Measurements from ENCODE around the gene CRY2. TPM values are rescaled to one million over a fixed set of nuclear protein-coding genes. Genes with fewer than 3 reads are reported as not detected.

Gene CRY2
- total and polyA plus RNA-seq, 2 of the 13 experiments (the other 11 are each of a cell fraction or from before 2014, with no cell fraction given), result 10.1 to 12.2 TPM

DNA sequence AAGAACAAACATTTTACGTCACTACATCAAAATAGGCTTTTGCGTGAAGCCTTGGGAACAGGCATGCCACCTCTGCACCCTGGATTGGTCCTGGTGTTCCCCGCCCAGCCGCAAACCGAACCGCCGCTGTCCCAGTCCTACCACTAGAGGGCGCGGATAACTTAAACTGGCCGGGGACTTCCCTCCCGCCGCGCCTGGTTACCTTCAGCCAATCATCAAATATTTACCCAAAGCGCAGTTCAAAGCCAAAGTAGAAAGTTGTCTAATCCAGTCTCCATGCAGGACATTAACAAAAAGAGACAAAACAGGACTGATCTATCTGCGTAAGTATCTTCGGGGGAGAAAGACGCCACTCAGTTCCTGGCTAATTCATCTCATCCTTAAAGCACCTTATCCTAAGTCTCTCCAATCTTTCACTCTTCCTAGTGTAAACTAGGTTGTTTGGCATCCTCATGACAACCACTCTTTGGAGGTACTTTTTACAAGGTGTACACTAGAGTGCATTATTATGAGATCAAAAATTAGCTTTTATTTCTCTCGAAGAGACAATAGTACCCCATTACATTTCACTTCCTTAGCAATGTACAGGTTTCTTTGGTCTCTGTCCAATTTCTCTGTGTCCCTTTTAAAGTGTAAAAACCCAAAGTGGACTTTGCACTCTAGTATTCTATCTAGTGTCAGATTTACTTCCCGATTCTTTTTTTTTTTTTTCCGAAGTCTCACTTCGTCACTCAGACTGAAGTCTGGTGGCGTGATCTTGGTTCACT is 3.9 kb upstream of the CRY2 start (continued):
- TF ChIP-seq FOXA1 (IDR thresholded peaks at IDR 0.05) (no peak), FOXA1 (CRISPR knock-in tag; IDR thresholded peaks at IDR 0.05) (peak; percentile 63), HOXA5 (CRISPR knock-in tag; IDR thresholded peaks at IDR 0.05) (no peak), TSC22D2 (CRISPR knock-in tag; IDR thresholded peaks at IDR 0.05; ENCODE audit: borderline replicate concordance) (no peak), ZNF274 (CRISPR knock-in tag; IDR thresholded peaks at IDR 0.05) (0 out of 2 replicates have a peak, but pooled peaks have one; percentile 57), SKI (IDR thresholded peaks at IDR 0.05; ENCODE audit: partially characterized antibody) (peak; percentile 85), POLR2A (IDR thresholded peaks at IDR 0.05; ENCODE audit: insufficient read depth in 1 of 2, low read depth in 2 of 2, low read length in 2 of 2) (peak; percentile 29 to 56; a peak in 2 of 4 replicates), DPF2 (CRISPR knock-in tag; IDR thresholded peaks at IDR 0.05; ENCODE audit: borderline replicate concordance, low read depth) (no peak; the same call in 1 of the 2 replicates), ZNF317 (CRISPR knock-in tag; IDR thresholded peaks at IDR 0.05) (0 out of 2 replicates have a peak, but pooled peaks have one; percentile 21), ZNF841 (CRISPR knock-in tag; IDR thresholded peaks at IDR 0.05; ENCODE audit: borderline replicate concordance) (no peak), ZNF768 (CRISPR knock-in tag; IDR thresholded peaks at IDR 0.05) (no peak), ZNF335 (CRISPR knock-in tag; IDR thresholded peaks at IDR 0.05) (peak; percentile 59; the same call in 1 of the 2 replicates), ZNF260 (CRISPR knock-in tag; IDR thresholded peaks at IDR 0.05; ENCODE audit: borderline replicate concordance, low read depth) (no peak), ZNF235 (CRISPR knock-in tag; IDR thresholded peaks at IDR 0.05; ENCODE audit: borderline replicate concordance) (no peak), EHMT2 (IDR thresholded peaks at IDR 0.05; ENCODE audit: borderline replicate concordance, low read depth, low read length) (peak; percentile 87; the same call in 1 of the 2 replicates), SALL1 (CRISPR knock-in tag; IDR thresholded peaks at IDR 0.05) (peak; percentile 81), FOXK1 (CRISPR knock-in tag; IDR thresholded peaks at IDR 0.05; ENCODE audit: borderline replicate concordance, low read depth) (peak; percentile 55), TBX2 (CRISPR knock-in tag; IDR thresholded peaks at IDR 0.05; ENCODE audit: borderline replicate concordance) (peak; percentile 29; the same call in 1 of the 2 replicates), HNRNPL (IDR thresholded peaks at IDR 0.05; ENCODE audit: low read depth, low read length) (no peak), MYPOP (CRISPR knock-in tag; IDR thresholded peaks at IDR 0.05) (0 out of 2 replicates have a peak, but pooled peaks have one; percentile 58), ASH2L (IDR thresholded peaks at IDR 0.05; ENCODE audit: insufficient read length, low read depth, low read length) (peak; percentile 99), KMT2B (CRISPR knock-in tag; IDR thresholded peaks at IDR 0.05) (peak; percentile 60; the same call in 1 of the 2 replicates), GATAD1 (CRISPR knock-in tag; IDR thresholded peaks at IDR 0.05) (peak; percentile 54)
- TF ChIP-seq, protein P1, sequence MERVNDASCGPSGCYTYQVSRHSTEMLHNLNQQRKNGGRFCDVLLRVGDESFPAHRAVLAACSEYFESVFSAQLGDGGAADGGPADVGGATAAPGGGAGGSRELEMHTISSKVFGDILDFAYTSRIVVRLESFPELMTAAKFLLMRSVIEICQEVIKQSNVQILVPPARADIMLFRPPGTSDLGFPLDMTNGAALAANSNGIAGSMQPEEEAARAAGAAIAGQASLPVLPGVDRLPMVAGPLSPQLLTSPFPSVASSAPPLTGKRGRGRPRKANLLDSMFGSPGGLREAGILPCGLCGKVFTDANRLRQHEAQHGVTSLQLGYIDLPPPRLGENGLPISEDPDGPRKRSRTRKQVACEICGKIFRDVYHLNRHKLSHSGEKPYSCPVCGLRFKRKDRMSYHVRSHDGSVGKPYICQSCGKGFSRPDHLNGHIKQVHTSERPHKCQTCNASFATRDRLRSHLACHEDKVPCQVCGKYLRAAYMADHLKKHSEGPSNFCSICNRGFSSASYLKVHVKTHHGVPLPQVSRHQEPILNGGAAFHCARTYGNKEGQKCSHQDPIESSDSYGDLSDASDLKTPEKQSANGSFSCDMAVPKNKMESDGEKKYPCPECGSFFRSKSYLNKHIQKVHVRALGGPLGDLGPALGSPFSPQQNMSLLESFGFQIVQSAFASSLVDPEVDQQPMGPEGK (CRISPR knock-in tag; IDR thresholded peaks at IDR 0.05), result no peak; the same call in 1 of the 2 replicates
- TF ChIP-seq, protein P2, sequence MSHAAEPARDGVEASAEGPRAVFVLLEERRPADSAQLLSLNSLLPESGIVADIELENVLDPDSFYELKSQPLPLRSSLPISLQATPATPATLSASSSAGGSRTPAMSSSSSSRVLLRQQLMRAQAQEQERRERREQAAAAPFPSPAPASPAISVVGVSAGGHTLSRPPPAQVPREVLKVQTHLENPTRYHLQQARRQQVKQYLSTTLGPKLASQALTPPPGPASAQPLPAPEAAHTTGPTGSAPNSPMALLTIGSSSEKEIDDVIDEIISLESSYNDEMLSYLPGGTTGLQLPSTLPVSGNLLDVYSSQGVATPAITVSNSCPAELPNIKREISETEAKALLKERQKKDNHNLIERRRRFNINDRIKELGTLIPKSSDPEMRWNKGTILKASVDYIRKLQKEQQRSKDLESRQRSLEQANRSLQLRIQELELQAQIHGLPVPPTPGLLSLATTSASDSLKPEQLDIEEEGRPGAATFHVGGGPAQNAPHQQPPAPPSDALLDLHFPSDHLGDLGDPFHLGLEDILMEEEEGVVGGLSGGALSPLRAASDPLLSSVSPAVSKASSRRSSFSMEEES (CRISPR knock-in tag; IDR thresholded peaks at IDR 0.05), result 0 out of 2 replicates have a peak, but pooled peaks have one; percentile 11
- TF ChIP-seq, protein P3, sequence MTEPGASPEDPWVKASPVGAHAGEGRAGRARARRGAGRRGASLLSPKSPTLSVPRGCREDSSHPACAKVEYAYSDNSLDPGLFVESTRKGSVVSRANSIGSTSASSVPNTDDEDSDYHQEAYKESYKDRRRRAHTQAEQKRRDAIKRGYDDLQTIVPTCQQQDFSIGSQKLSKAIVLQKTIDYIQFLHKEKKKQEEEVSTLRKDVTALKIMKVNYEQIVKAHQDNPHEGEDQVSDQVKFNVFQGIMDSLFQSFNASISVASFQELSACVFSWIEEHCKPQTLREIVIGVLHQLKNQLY (CRISPR knock-in tag; IDR thresholded peaks at IDR 0.05), result peak; percentile 46; the same call in 1 of the 2 replicates

All from HepG2 (cell line).